Neural progenitor cell (in vitro differentiated cells): ENCODE measurements around the gene VPS13D. TPM values are rescaled to one million over a fixed set of nuclear protein-coding genes. Genes with fewer than 3 reads are reported as not detected.

Experiments
- DNase-seq: peaks from one replicate; pipeline ENCODE4 v3.0.0-alpha.2; 2016; ENCODE audit warnings: low spot score
- H2AFZ ChIP-seq: fragments of 200-600 bp; sonication (generic); replicated peaks from 2 replicates; pipeline ENCODE4 v1.6.1; 2016; ENCODE audit warnings: antibody characterized with exemption
- H3F3A ChIP-seq: fragments of 200-600 bp; sonication (generic); 2 replicates; pipeline ENCODE4 v1.6.1; 2016; ENCODE audit warnings: antibody characterized with exemption, low read depth
- H3K27ac ChIP-seq: fragments of 200-600 bp; sonication (generic); 2 replicates; pipeline ENCODE4 v1.5.1; 2016; ENCODE audit warnings: mild to moderate bottlenecking
- H3K27me3 ChIP-seq: fragments of 200-600 bp; sonication (generic); 2 replicates; pipeline ENCODE4 v1.6.1; 2016; ENCODE audit warnings: mild to moderate bottlenecking, moderate library complexity
- H3K36me3 ChIP-seq: fragments of 200-600 bp; sonication (generic); 2 replicates; pipeline ENCODE4 v1.5.1; 2016
- H3K4me1 ChIP-seq: fragments of 200-600 bp; sonication (generic); 2 replicates; pipeline ENCODE4 v1.6.1; 2016; ENCODE audit warnings: mixed run types
- H3K4me2 ChIP-seq: fragments of 200-600 bp; sonication (generic); 2 replicates; pipeline ENCODE4 v1.6.1; 2016
- H3K4me3 ChIP-seq: fragments of 200-600 bp; sonication (generic); 2 replicates; pipeline ENCODE4 v1.5.1; 2016
- H3K79me2 ChIP-seq: fragments of 200-600 bp; sonication (generic); 2 replicates; pipeline ENCODE4 v1.6.1; 2016; ENCODE audit warnings: low read depth
- H3K9ac ChIP-seq: fragments of 200-600 bp; sonication (generic); 2 replicates; pipeline ENCODE4 v1.6.1; 2016
- H3K9me3 ChIP-seq: fragments of 200-600 bp; sonication (generic); 2 replicates; pipeline ENCODE4 v1.5.1; 2016; ENCODE audit warnings: low read depth
- H4K20me1 ChIP-seq: fragments of 200-600 bp; sonication (generic); 2 replicates; pipeline ENCODE4 v1.6.1; 2016; ENCODE audit warnings: low read depth
- H3K27ac Mint-ChIP-seq: 3 replicates; pipeline ENCODE4 v1.8.0; 2021; ENCODE audit warnings: mixed read lengths
- H3K27me3 Mint-ChIP-seq: 2 replicates; pipeline ENCODE4 v1.8.0; 2022; ENCODE audit warnings: low read depth, mild to moderate bottlenecking, inconsistent platforms, moderate library complexity, mixed read lengths; ENCODE audit not compliant: insufficient read depth
- H3K36me3 Mint-ChIP-seq: 3 replicates; pipeline ENCODE4 v1.8.0; 2021; ENCODE audit warnings: mixed read lengths
- H3K4me1 Mint-ChIP-seq: 3 replicates; pipeline ENCODE4 v1.8.0; 2021; ENCODE audit warnings: mixed read lengths
- H3K4me3 Mint-ChIP-seq: 3 replicates; pipeline ENCODE4 v1.8.0; 2021; ENCODE audit warnings: mild to moderate bottlenecking, moderate library complexity, mixed read lengths
- H3K9me3 Mint-ChIP-seq: 3 replicates; pipeline ENCODE4 v1.8.0; 2020; ENCODE audit warnings: mixed read lengths
- EZH2 ChIP-seq: fragments of 200-600 bp; sonication (generic); IDR thresholded peaks from 2 replicates; pipeline ENCODE4 v1.6.1; 2017; ENCODE audit warnings: antibody characterized with exemption, mild to moderate bottlenecking, moderate library complexity
- EZH2phosphoT487 ChIP-seq: fragments of 200-600 bp; sonication (generic); IDR thresholded peaks from 2 replicates; pipeline ENCODE4 v1.6.1; 2017; ENCODE audit warnings: antibody characterized with exemption
- total RNA-seq: library from RNA; depleted of rRNA; stranded (reverse); fragments of >200 nt; gene quantifications from 2 replicates; pipeline ENCODE4 v1.2.3, GENCODE V29; 2015; ENCODE audit warnings: low replicate concordance
- TF ChIP-seq, protein P1 (sequence below): fragments of 200-600 bp; sonication (generic); IDR thresholded peaks from 2 replicates; pipeline ENCODE4 v1.5.1; 2017; ENCODE audit warnings: antibody characterized with exemption, mild to moderate bottlenecking

Gene VPS13D
- total RNA-seq, 1 donor from 2014 or later = 16.4 TPM

DNA sequence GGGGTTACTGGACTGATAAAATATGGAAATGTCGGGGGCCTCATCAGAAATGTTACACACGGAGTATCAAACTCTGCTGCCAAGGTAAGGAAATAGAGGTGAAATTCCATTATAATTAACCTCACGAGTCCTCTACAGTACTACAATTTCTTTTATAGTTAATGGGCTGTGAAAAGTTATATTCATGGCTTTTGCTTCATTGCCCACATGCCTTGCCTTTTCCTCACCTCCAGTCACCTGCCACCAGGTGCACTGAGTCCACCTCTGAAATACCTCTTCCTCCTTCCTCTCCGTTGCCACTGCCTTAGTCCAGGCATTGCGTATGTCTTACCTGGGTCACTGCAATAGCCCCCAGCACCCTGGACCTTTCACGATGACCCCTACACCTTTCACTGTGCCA lies 186.9 kb downstream of the VPS13D start:
- Histone ChIP-seq H3K4me1 (no peaks in the 10 kb centered on the region), H3F3A (no peaks in the 10 kb centered on the region), H4K20me1 (no peaks in the 10 kb centered on the region), H3K4me3 (no peak overlapping the region), H3K36me3 (peaks cover 3% of the 10 kb centered on the region), H3K79me2 (no peaks in the 10 kb centered on the region), H3K9me3 (no peaks in the 10 kb centered on the region), H3K9ac (no peak overlapping the region), H3K27me3 (no peaks in the 10 kb centered on the region), H3K4me2 (no peak overlapping the region), H2AFZ (no peak overlapping the region), H3K27ac (no peak overlapping the region)
- no peaks in the 10 kb centered on the region for H3K9me3 Mint-ChIP-seq
- H3K4me3 Mint-ChIP-seq = no peak overlapping the region
- no peak for TF ChIP-seq EZH2
- TF ChIP-seq, protein P1, sequence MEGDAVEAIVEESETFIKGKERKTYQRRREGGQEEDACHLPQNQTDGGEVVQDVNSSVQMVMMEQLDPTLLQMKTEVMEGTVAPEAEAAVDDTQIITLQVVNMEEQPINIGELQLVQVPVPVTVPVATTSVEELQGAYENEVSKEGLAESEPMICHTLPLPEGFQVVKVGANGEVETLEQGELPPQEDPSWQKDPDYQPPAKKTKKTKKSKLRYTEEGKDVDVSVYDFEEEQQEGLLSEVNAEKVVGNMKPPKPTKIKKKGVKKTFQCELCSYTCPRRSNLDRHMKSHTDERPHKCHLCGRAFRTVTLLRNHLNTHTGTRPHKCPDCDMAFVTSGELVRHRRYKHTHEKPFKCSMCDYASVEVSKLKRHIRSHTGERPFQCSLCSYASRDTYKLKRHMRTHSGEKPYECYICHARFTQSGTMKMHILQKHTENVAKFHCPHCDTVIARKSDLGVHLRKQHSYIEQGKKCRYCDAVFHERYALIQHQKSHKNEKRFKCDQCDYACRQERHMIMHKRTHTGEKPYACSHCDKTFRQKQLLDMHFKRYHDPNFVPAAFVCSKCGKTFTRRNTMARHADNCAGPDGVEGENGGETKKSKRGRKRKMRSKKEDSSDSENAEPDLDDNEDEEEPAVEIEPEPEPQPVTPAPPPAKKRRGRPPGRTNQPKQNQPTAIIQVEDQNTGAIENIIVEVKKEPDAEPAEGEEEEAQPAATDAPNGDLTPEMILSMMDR = no peak
- no peak for TF ChIP-seq EZH2phosphoT487
- peaks cover 16% of the 10 kb centered on the region for H3K36me3 Mint-ChIP-seq
- no peak overlapping the region for H3K27ac Mint-ChIP-seq
- DNase-seq = no peak
- H3K4me1 Mint-ChIP-seq = peaks cover 8% of the 10 kb centered on the region
- peaks cover 1% of the 10 kb centered on the region for H3K27me3 Mint-ChIP-seq

DNA sequence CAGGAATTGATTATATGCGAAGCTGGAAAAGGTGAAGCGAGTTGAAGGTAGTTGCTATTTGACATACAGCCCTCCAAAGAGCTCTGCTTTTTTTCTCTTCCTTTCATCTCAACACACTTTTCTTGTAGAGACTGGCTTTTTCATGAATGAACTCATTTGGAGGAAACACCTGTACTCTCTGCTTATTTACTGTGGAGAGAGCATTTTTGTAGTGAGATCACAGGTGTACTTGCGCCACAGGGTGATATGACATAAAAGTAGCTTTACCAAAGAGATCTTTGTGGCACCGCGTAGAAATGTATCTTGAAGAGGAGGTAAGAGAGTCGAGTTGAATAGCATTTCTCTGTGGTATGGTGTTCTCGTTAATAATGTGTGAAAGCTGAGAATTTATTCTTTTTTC lies 187.6 kb downstream of the VPS13D start:
- H3K9me3 ChIP-seq = no peaks in the 10 kb centered on the region
- H3K4me1 ChIP-seq = no peaks in the 10 kb centered on the region
- peaks cover 3% of the 10 kb centered on the region for H3K36me3 ChIP-seq
- Mint-ChIP-seq H3K4me3 (no peak overlapping the region), H3K27ac (no peak overlapping the region), H3K4me1 (peaks cover 8% of the 10 kb centered on the region), H3K36me3 (peaks cover 18% of the 10 kb centered on the region), H3K9me3 (no peaks in the 10 kb centered on the region), H3K27me3 (peaks cover 4% of the 10 kb centered on the region)
- H3F3A ChIP-seq = no peaks in the 10 kb centered on the region
- H3K4me2 ChIP-seq = no peak overlapping the region
- no peak overlapping the region for H3K9ac ChIP-seq
- H3K4me3 ChIP-seq = no peak overlapping the region
- H4K20me1 ChIP-seq = no peaks in the 10 kb centered on the region
- H3K27me3 ChIP-seq = no peaks in the 10 kb centered on the region
- H3K27ac ChIP-seq = no peak overlapping the region
- TF ChIP-seq EZH2 (no peak), EZH2phosphoT487 (no peak)
- TF ChIP-seq, protein P1 = no peak
- H2AFZ ChIP-seq = no peak overlapping the region
- no peaks in the 10 kb centered on the region for H3K79me2 ChIP-seq
- DNase-seq = no peak

DNA sequence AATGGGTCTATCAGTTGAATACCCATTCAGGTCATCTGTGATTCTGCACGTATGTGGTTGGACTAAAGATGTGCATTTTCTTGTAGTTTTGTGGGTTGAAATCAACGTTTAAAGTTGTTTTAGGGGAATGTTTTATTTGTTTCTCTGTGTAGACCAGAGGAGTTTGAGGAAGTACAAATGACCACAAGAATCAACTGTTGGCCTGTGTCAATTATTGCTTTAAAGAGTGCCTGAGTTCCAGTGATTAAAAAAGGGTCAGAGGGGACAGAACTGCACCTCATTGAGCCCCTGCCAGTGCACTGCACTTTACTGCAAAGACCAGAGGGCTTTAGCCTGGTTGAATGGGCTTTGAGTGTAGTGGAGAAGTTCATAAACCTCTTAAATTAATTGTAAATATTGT lies 190.3 kb downstream of the VPS13D start:
- H3F3A ChIP-seq = no peaks in the 10 kb centered on the region
- H3K79me2 ChIP-seq = no peaks in the 10 kb centered on the region
- no peaks in the 10 kb centered on the region for H3K4me1 ChIP-seq
- no peaks in the 10 kb centered on the region for H4K20me1 ChIP-seq
- H3K27me3 ChIP-seq = no peaks in the 10 kb centered on the region
- H3K4me3 Mint-ChIP-seq = no peak overlapping the region
- H3K27ac Mint-ChIP-seq = no peak overlapping the region
- H3K36me3 Mint-ChIP-seq = peaks cover 14% of the 10 kb centered on the region
- H3K27me3 Mint-ChIP-seq = peaks cover 4% of the 10 kb centered on the region
- H3K4me2 ChIP-seq = no peak overlapping the region
- H3K36me3 ChIP-seq = peaks cover 3% of the 10 kb centered on the region
- no peak overlapping the region for H3K27ac ChIP-seq
- no peak for DNase-seq
- TF ChIP-seq EZH2 (no peak), EZH2phosphoT487 (no peak)
- TF ChIP-seq, protein P1 = no peak
- H3K4me3 ChIP-seq = no peak overlapping the region
- no peak overlapping the region for H3K9ac ChIP-seq
- no peaks in the 10 kb centered on the region for H3K9me3 ChIP-seq
- H3K9me3 Mint-ChIP-seq = no peaks in the 10 kb centered on the region
- H3K4me1 Mint-ChIP-seq = peaks cover 8% of the 10 kb centered on the region
- no peak overlapping the region for H2AFZ ChIP-seq
